AG10803 (cell line): ENCODE results near the gene STARD13.
A peak's percentile ranks its signal among the peaks of the same experiment; 100 is the strongest.

Experiments used
- DNase-seq: peaks from one replicate; pipeline ENCODE4 v3.0.0; 2010; ENCODE audit warnings: low read depth
- H3K4me3 ChIP-seq: 2 replicates; pipeline ENCODE4 v1.5.1; 2011; ENCODE audit warnings: mild to moderate bottlenecking, low read length, control low read depth
- CTCF ChIP-seq: conservative IDR thresholded peaks from 2 replicates; pipeline ENCODE4 v1.5.1; 2011; ENCODE audit warnings: mild to moderate bottlenecking, low read length, control low read depth, inconsistent platforms

Gene STARD13

GRCh38 chr13:33277037-33277740, 8.4 kb downstream of the STARD13 start:
- no peak for DNase-seq
- no peak for TF ChIP-seq CTCF
- H3K4me3 ChIP-seq: no peak overlapping the region

GRCh38 chr13:33276570-33276969, 9.0 kb downstream of the STARD13 start:
- peak; percentile 63 for DNase-seq
- no peak for TF ChIP-seq CTCF
- no peak overlapping the region for H3K4me3 ChIP-seq

GRCh38 chr13:33275916-33276315, 9.6 kb downstream of the STARD13 start:
- peak; percentile 89 for DNase-seq
- H3K4me3 ChIP-seq: no peak overlapping the region
- no peak for TF ChIP-seq CTCF

GRCh38 chr13:33274264-33274663, 11.3 kb downstream of the STARD13 start:
- TF ChIP-seq CTCF: no peak
- DNase-seq: no peak
- H3K4me3 ChIP-seq: no peak overlapping the region

- no peak overlapping the region for H3K4me3 ChIP-seq
- no peak for TF ChIP-seq CTCF
- no peak for DNase-seq
Observed at GRCh38 chr13:33272531-33273124, 12.9 kb downstream of the STARD13 start.

GRCh38 chr13:33271759-33272158, 13.8 kb downstream of the STARD13 start:
- TF ChIP-seq CTCF: no peak
- no peak overlapping the region for H3K4me3 ChIP-seq
- DNase-seq: no peak

- no peak overlapping the region for H3K4me3 ChIP-seq
- no peak for DNase-seq
- TF ChIP-seq CTCF: no peak
Observed at GRCh38 chr13:33270895-33271538, 14.5 kb downstream of the STARD13 start.
